Measurements from ENCODE around the gene AKT3.

AKT3 gene

GRCh38 chr1:243735457-243735856 is 114.6 kb downstream of the AKT3 start:
- FAIRE-seq (no peak), DNase-seq (ENCODE audit: insufficient read length, low spot score) (no peak)

DNA sequence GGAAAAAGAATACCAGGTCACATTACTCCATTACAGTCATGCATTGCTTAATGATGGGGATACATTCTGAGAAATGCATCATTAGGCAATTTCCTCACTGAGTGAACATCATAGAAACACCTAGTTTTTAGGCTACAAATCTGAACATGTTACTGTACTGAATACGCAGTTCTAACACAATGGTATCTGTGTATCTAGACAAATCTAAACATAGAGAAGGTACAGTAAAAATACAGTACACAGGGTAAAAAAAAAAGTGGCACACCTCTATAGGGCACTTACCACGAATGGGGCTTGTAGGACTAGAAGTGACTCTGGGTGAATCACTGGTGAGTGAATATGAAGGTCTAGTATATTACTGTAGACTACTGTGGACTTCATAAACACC is 115.7 kb downstream of the AKT3 start:
- FAIRE-seq (no peak), DNase-seq (ENCODE audit: insufficient read length, low spot score) (no peak)

DNA sequence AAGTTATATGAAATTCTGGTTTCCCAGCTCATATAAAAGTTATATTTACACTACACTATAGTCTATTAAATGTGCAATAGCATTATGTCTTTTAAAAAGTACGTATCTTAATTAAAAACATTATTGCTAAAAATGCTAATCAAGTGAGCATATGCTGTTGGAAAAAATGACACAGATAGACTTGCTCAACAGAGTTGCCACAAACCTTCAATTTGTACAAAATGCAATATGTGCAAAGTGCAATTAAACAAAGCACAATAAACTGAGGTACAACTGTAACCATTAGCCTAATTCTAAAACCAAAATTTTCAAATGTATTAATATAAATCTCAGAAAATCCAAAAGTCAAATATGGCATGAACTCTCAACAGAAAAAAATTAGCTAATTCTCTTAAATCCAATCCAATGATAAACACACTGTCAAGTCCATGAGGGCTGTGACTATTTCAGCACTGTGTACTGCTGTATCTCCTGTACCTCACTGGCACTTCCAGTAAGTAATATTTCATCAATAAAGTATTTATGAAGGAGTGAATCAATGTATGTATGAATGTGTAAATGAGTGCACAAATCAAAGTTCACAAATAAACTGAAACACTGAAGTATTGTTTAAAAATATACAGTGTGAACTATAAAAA is 116.3 kb downstream of the AKT3 start:
- DNase-seq (ENCODE audit: insufficient read length, low spot score) (no peak), FAIRE-seq (no peak)

DNA sequence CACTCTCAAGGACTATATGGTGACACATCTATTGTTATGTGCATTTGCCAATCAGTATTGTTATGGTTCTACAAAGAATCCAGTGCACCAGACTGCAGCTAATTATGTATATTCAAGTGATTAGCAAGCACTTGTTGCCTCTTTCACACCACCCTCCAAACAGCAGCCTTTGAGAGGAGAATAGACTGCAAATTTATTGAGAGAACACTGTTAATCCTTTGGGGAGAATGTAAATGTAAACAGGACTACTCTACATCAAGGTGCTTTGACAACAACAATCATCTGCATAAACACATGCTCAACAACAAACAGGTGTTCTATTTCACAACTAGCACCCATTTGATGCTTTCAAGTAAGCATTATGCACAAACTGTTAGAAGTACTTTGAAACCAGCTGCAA is 117.4 kb downstream of the AKT3 start:
- no peak for FAIRE-seq

DNA sequence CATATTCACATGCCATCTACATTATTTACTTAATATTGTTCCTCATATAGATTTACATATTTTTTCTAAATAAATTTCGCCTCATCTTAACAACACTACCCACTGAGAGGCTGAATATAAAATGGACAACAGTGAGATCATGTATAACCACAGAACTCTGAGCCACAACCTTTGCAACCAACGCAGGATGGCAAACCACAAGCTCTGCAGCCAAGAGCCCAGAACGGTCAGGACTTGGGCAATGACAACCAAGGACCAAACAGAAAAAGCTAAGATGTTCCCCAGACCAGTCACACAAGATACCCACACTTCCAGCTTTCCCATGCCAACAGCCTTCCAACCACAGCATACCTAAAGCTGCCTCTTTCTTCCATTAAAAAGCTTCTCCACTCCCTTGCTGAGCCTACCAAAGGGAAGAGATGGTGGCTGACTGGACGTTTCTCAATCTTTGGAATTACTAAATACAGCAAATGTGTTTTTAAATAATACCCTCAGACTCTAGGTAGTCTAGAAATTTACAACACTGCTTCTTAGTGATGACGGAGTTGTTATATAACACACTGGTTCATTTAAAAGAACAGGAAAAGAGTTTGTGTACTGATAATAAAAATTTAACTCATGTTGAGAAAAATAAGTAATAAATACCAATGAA is 117.9 kb downstream of the AKT3 start:
- no peak for DNase-seq (ENCODE audit: insufficient read length, low spot score)
- no peak for FAIRE-seq

More for the DNA sequence above, 117.4 kb downstream of the AKT3 start:
- no peak for DNase-seq (ENCODE audit: insufficient read length, low spot score)

GRCh38 chr1:243731301-243731891 is 118.6 kb downstream of the AKT3 start:
- FAIRE-seq, result no peak

GRCh38 chr1:243730487-243731150 is 119.4 kb downstream of the AKT3 start:
- DNase-seq (ENCODE audit: insufficient read length, low spot score) (no peak), FAIRE-seq (peak; percentile 16)

More at GRCh38 chr1:243731301-243731891, 118.6 kb downstream of the AKT3 start:
- DNase-seq (ENCODE audit: insufficient read length, low spot score), result no peak

DNA sequence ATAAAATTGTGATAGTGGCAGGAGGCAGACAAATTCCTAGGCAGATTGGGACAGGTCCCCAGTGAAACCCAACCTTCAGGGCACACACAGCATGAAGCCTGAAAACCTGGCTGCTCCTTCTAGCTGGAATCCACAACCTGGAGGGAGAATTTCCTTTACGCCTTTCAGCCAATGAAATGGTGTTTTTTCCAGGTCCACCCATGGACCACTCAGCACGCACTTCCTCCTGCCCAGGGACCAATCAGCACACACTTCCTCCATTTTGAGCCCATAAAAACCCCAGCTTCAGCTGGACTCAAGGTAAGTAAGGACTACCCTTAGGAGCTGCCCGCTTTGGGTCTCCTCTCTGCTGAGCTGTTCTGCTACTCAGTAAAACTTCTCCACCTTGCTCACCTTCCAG is 120.1 kb downstream of the AKT3 start:
- FAIRE-seq (peak; percentile 20), DNase-seq (ENCODE audit: insufficient read length, low spot score) (no peak)

- FAIRE-seq (no peak), DNase-seq (ENCODE audit: insufficient read length, low spot score) (no peak)
Measured at GRCh38 chr1:243727503-243728203, 122.4 kb downstream of the AKT3 start.

DNA sequence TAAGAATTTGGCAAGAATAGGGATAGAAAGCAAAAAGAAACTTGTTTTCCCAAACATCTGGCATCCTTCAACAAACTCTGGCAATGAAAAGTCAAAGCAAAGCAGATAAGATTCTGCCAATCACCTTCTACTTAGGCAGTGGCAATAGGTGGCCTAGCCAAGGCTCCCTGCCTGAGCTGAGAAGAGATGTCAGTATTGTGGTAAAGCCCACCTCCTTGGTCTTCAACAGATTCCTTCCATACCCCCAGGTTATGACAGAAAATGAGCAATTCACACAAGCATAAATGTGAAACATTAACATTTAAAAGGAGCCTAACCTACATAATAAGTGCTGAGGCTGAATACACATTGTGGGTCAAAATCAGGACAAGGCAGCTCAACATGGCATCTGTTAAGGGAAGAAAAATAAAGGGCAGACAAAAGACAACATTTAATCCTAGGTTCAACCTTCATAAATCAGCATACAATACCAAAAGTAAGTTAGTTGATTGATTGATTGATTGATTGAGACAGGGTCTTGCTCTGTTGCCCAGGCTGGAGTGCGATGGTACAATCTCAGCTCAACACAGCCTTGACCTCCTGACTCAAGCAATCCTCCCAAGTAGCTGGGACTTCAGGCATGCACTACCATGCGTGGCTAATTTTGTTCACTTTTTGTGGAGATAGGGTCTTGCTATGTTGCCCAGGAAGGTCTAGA is 123.1 kb downstream of the AKT3 start:
- DNase-seq (ENCODE audit: insufficient read length, low spot score), result no peak
- peak; percentile 64 for FAIRE-seq

GRCh38 chr1:243725846-243726245 is 124.2 kb downstream of the AKT3 start:
- DNase-seq (ENCODE audit: insufficient read length, low spot score), result no peak
- no peak for FAIRE-seq

GRCh38 chr1:243725075-243725474 is 125.0 kb downstream of the AKT3 start:
- DNase-seq (ENCODE audit: insufficient read length, low spot score), result no peak
- no peak for FAIRE-seq

DNA sequence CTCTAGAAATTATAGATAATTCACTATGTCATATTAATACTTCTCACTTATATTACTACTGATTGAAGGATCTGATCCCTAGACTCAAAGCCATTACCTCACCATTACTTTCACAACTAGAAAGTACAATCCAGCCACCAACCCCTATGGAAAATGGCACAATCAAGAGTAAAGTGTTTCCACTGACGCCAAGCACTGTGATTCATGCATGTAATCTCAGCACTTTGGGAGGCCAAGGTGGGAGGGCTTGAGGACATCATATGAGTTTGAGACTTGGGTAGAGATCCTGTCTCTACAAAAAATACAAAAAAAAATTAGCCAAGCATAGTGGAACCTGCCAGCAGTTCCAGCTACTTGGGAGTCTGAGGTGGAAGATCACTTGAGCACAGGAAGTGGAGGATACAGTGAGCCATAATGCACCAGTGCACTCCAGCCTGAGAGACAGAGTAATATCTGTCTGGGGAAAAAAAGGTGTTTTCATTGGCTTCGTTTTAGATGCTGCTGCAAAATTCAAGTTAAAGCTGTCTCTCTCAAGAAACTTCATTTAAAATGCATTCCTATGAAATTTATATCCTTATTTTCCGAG is 126.5 kb downstream of the AKT3 start:
- DNase-seq (ENCODE audit: insufficient read length, low spot score) (no peak), FAIRE-seq (peak; percentile 65)

DNA sequence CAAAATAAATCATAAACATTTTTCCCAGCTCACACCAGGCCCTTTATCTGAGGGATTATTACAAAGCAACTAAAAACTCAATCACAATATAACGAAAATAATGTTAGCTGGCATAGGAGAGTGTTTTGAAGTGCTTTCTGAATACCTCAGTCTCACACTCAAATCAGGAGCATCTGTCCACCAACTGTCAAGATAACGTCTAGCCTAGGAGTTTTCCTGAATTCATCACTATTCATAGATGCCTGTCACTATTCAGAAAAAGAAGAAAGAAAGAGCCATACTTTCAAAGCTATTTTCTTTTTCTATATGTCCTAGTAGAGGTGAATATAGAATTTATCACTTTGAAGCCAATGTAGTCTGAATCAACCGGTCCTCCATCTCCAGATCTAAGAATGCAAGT is 127.0 kb downstream of the AKT3 start:
- DNase-seq (ENCODE audit: insufficient read length, low spot score) (no peak), FAIRE-seq (no peak)

- DNase-seq (ENCODE audit: insufficient read length, low spot score), result no peak
- peak; percentile 74 for FAIRE-seq
Measured at GRCh38 chr1:243719476-243719875, 130.6 kb downstream of the AKT3 start.

- peak; percentile 56 for DNase-seq (ENCODE audit: insufficient read length, low spot score)
- FAIRE-seq, result peak; percentile 13
Measured at GRCh38 chr1:243718893-243719292, 131.2 kb downstream of the AKT3 start.

DNA sequence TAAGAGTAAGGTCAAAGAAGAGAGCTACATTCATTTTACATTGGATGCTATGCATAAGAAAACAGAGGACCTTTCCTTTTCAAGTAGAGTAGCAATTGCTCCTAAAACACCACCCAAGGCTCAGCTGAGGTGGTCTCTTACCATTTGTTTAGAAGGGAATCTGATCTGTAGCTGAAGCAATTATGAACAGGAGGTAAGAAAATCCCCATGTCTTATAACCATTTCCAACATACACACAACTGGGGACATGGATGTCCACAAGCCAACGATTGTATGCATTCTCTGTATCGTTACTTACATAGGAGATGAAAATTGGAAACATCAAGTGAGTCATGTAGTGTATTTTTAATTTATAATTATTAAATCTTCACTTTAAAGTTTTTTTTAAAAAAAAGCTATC is 132.0 kb downstream of the AKT3 start:
- no peak for FAIRE-seq
- no peak for DNase-seq (ENCODE audit: insufficient read length, low spot score)

- FAIRE-seq, result no peak
- no peak for DNase-seq (ENCODE audit: insufficient read length, low spot score)
Measured at GRCh38 chr1:243716906-243717305, 133.1 kb downstream of the AKT3 start.

- no peak for FAIRE-seq
- DNase-seq (ENCODE audit: insufficient read length, low spot score), result no peak
Measured at GRCh38 chr1:243715285-243715684, 134.8 kb downstream of the AKT3 start.

Measured in HTR-8/SVneo (cell line).